Renal pelvis (tissue), 4 donors: ENCODE measurements around the gene PTPRN2. TPM values are rescaled to one million over a fixed set of nuclear protein-coding genes. Genes with fewer than 3 reads are reported as not detected.

Source experiments
- DNase-seq: peaks from one replicate; pipeline ENCODE4 v3.0.0-alpha.2; 2013
- polyA plus RNA-seq, 3 donors: library from polyadenylated mRNA; unstranded; fragments of 120-200 nt; gene quantifications; one replicate each; pipeline ENCODE4 v1.2.1, GENCODE V29; 2013; ENCODE audit not compliant: insufficient read length in 3 of 3

Gene PTPRN2
- polyA plus RNA-seq, 3 donors = 6.6 to 7.5 (median 7.4) TPM

DNA sequence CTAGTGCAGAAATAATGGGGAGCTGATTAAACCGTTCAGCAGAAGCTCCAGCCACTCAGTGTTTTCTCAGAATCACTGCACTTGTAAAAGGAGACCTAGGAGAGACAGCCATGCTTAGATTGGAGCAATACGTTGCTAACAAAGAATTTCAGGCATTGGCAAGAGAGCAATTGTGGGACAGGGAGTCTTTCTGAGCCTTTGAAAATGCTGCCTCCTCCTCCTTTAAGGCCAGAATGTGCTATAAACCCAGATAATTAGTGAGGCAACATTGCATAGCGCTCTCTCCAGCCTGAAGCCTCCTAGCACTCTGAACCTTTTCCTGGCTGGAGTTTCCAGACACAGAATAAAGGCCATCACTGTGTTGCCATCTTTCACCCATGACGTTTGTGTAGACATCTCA lies 18.5 kb upstream of the PTPRN2 start:
- no peak for DNase-seq

DNA sequence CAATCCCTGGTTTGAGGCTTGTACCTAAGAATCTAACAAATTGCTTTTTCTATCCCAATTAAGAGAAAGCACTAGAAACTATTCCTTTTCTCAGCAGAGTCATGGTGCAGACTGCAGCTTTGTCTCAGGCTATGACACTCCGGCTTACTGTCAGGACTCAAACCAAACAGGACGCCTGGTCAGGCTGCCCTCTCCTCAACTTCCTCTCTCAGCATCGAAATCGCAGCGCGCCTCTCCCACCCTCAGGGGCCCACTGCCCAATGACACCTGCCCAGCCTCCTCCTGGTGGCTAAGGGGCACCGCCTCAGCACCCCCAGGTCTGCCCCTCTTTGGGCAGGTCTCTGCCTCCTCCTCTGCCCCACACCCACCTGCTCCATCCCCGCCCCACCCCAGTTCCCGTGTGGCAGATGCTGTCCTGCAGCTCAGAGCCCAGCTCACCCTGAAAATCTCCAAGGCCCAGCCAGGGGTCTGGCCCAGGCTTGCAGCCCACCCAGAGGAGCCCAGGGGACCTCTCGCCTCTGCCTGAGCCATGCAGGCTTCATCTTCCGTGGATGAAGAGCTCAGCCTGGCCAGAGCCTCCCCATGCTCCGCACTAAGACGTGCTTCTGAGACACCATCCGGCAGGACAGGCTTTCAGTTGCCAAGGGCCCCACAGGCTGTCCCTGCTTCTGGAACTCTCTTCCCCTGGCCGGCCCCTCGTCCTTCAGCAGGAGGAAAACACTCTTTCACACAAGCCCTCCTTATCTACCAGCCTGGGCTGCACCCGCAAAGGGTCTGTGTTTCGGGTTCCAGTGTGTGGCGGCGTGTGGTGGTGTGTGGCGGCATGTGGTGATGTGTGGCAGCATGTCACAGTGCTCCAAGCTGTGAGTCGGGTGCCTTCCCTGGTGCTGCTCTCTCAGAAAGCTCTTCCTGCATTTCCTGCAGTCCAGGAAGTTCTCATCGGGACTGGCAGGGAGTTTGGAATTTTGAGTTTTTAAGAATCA lies 16.4 kb upstream of the PTPRN2 start:
- DNase-seq = no peak

DNA sequence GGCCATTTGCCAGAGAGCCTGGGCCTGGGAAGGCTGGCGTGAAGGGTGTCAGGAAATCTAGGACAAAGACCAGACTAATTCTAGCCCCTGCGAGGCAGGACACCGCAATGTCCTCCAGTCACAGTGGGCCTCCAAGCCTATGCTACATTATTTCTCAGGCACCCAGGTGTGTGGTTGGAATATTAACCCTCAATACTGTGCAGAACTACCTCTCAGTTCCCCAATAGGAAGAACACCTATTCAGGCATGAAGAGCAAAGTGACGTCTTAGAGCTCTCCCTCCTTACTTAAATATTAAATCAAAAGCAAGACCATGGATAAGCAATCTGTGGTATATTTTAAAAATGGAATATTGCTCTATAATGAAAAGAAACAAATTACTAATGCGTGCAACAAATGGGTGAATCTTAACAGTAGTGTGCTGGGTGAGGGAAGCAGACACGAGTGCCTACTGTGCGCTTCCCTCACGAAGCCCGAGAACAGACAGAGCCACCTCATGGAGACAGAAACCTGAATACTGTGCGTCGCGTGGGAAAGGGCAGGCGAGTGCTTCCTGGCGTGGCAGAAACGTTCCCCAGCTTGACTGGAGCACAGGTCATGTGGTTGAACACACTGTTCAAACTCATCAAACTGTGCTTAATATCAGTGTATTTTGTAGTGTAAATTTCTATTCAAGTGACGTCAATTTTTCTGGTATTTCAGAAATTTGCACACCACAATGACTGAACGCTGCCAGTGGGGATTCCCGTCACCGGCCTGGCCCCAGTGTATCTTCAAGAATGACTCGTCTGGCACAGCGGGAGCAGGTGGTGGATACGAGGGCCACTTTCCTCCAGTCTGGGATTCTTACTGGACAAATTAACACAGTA lies 15.5 kb upstream of the PTPRN2 start:
- no peak for DNase-seq

DNA sequence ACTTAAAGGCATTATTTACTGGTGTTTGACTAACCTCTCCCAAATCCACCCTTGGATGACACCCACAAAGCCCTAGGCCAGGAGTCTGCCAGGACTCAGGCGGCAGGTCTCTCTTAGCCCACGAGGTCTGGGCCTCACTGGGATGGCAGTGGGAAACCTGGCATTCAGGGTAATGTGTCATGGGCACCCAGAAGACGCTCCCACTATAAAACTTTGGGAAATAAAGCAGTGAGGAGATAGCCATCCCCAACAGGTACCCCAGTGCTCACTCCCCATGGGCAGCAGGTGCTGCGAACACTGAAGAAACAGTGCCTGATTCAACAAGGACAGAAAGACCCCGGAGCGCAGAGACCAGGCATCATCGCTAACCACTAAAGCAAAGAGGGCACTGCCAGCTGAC lies 14.4 kb upstream of the PTPRN2 start:
- DNase-seq = no peak

DNA sequence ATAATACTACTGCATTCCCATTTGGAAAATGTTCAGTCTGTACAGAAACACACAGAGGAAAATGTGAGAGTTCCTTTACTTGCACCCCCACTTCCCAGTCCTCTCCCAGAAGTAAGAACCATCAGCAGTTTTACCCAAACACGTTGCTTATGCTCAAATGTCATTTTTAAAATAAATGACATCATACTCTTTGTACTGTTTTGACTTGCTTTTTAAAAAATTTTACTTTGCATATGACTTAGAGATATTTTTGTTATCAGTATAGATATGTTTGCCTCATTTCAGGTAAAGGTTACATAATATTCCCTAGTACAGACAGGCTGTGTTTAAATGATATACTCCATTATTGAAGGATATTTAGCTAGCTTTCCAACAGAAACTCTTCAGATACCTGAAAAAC lies 13.5 kb upstream of the PTPRN2 start:
- DNase-seq = no peak

DNA sequence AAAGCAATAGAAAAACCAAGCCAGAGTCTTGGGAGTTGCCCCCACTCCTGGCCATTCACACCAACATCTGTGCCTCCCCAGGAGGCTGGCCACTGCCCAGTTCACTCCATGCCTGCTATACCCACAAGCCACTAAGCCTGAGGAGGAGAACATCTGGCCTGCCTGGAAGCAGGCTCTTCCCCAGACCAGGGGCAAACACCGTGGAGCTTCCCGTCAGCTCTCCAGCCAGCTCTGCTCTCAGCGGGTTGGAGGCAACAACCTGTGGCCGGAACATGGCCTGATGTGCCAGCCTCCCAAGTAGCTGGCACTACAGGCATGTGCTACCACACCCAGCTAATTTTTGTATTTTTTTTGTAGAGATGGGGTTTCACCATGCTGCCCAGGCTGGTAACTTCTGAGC lies 9.1 kb upstream of the PTPRN2 start:
- no peak for DNase-seq

DNA sequence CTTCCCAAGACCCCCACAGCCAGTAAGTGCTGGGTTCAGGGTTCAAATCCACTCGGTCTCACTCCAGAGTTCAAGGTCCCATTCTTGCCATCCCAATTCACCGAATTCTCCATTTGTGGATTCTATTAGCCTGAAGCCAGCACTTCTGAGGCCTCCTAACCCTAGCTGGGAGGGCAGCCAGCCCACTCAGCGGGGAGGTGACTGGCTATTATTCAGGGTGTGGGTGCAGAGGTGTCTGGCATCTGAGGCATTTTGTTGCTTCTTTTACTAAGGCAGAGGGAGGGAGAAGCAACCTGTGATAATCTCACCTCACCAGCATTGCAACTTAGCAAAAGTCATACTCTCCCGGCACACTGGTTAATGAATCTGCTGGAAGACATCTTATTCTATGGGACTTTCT lies 8.7 kb upstream of the PTPRN2 start:
- no peak for DNase-seq

DNA sequence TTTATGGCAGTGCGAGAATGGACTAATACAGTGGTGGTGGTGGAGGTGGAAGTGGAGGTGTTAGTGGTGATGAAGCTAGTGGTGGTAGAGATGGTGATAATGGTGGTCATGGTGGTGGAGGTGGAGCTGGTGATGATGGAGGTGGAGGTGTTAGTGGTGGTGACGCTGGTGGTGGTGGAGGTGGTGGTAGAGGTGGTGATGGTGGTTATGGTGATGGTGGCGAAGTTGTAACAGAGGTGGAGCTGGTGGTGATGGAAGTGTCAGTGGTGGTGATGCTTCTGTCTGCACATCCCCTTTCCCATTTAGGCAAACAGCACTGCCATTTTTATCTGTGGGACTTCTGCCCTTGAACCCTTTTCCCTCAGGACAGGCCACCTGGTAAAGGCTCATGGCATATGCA lies 7.4 kb upstream of the PTPRN2 start:
- DNase-seq = no peak

DNA sequence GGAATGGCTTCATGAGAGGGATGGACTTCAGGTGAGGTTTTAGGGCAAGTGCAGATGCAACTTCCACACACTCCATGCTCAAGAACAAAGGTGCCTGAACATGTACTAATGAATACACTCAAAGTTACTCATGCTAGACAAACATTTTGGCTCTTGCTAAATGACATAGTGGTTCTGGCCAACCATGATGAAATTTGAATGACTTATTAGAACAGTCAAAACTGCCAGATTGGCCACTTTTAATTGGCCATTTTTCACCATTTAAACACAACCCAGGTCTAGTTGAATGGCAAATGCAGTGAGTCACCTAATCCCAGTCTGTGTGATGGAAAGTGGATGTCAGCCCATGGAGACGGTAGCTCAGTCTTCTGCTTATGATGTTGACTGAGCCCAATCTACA lies 4.9 kb upstream of the PTPRN2 start:
- DNase-seq = no peak

DNA sequence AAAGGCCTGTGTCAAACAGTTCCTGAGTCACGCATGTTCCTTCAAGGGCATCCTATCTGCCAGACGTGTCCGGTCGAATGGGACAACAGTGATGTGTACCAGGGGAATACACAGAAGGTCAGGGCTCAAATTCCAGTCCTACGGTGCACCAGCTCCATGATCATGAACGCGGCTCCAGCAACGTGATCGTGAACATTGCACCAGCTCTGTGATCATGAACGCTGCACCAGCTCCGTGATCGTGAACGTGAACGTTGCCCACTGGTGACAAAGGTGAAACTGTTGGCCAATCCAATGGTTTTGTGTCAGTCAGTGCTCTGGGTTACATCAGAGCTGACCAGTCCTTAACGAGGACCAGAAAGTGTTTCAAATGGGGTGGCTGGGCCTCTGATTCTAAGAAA lies 4.3 kb upstream of the PTPRN2 start:
- no peak for DNase-seq

DNA sequence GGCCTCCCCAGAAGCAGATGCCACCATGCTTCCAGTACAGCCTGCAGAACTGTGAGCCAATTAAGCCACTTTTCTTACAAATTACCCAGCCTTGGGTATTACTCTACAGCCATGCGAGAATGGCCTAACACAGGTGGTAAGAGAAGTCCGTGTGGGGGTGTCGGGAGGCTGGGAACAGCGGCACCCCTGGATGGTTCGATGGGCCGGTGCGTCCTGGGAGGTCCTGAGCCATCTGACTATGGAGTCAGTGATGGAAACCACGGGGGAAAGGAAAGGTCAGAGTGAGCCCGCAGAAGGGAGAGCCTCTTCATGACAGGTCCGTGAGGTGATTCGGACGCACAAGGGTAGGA lies 2.5 kb upstream of the PTPRN2 start:
- DNase-seq = no peak

DNA sequence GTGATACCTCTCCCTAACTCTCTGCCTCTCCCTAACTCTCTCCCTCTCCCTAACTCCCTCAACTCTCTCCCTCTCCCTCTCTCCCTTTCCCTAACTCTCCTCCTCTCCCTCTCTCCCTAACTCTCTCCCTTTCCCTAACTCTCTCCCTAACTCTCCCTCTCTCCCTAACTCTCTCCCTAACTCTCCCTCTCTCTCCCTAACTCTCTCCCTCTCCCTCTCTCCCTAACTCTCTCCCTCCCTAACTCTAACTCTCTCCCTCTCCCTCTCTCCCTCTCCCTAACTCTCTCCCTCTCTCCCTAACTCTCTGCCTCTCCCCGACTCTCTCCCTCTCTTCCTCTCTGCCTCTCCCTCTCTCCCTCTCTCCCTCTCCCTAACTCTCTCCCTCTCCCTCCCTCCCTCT lies 2.0 kb upstream of the PTPRN2 start:
- no peak for DNase-seq

DNA sequence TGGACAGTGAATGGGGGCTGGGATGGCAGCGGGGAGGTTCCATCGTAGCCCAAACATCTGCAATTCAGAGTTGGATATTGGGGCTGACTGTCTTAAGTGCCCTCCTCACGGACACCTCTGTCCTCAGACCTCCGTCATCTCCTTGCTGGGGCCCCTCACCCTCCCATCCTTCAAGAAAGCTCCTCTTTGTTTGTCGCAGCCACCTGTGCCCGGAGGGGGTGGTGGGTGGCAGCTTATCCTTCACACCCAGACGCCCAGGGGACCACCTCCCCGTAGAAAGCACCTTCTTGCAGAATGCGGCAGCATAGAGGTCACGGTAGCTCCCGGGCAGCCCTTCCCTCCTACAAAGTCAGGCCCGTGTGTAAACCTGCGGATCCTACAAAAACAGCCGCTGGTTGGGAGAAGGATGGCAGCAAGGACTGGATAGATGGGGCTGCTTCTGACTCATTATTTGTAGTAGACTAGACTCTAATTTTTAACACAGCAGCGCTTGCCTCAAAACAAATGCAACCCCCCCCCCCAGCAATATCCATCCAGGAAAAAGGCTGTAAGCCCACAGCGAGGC lies 1.3 kb upstream of the PTPRN2 start:
- DNase-seq = no peak

DNA sequence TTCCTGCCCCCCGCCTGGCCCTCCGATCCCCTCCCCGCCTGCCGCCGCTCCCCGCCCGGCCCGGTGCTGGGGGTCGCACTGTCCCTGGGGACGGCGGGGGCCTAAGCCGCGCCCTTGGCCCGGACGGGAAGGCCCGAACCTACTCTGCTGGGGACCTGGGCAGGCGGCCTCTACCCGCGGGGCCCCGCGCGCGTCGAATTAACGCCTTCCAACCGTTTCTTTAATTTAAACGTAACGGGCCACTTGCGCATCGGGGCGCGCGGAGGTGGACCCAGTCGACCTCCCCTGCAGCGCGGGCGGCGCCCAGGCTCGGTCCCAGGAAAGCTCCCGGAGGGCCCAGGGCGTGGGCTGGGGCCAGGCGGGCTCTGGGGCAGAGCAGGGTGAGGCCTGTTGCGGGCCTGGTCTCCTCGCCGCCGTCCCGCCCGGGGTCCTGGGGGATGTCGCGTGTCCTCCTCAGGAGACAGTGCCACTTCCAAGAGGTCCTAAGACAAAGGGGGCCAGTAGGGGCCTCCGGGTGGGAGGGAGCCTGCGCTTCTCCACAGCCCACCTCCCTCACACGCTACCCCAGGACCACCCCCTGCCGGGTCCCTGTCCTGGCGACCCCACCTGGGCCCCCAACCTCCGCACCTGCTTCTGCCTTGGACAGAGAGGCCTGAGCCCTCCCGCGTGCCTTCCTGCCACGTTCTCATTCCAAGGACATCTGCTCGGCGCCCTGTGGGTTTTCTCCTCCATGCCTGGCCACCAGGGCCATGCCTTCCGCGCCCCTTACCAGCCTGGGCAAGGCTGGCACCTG lies 658 bp upstream of the PTPRN2 start:
- no peak for DNase-seq

DNA sequence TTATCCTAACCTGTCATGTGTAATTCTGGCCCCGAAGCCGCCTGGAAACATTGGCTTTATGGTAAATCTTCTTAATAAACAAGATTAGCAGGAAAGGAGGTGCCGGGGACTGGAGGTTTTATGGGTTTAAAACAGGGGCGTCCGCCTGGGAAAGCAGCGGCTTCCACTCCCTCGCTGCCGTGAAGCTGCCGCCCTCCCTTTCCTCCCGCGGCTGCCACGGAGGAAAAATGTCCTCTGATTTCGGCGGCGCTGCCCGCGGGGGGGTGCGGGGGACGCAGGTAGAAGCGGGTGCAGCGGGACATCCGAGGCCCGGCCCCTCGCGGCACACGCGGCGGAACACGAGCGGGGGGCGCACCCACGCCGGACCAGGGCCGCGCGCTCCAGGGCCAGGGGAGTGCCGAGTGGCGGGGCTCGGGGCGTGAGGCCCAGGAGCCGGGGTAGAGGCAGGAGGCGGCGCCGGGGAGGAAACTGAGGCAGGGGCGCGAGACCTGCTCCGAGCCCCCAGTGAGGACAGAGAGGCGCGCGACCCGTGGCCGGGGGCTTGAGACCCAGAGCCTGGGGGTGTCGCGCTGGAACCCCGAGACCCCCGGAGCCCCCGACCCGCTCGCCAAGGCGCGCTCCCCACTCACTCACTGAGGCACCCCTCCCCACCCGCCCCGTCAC lies 993 bp downstream of the PTPRN2 start:
- no peak for DNase-seq

DNA sequence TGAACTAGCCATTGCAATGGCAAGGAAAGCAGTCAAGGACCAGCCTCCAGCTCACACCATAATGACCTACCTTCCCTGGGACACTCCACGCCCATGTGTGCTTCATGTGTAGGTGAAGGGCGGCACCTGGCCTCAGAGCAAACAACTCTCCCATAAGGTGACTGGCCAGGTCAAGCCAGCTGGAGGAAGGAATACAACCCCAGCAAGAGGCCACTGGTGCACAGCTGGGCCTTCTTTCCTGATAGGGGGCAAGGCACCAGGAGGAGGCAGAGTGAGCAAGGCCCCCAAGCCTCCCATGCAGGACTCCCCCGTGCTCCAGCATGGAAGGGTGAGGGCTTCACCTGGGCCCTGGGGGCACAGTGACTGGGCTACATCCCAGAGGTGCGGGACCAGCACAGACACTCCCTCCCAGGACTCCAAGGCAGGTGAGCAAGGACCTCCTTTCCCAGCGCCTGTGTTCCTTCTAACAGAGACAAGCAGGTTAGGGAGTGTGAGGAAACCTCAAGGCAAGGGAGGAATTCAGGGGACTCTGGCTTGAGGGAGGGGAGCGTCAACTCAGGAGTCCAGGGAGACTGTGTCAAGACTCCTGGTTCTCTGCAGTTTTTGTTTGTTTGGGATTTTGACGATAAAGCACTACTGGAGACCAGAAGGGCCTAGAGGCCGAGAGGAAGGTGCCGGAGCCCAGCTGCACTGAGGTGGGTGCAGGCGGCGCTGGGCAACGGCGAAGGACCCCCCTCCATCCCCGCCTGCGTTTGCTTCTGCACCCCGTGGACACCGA lies 1.7 kb downstream of the PTPRN2 start:
- DNase-seq = no peak

DNA sequence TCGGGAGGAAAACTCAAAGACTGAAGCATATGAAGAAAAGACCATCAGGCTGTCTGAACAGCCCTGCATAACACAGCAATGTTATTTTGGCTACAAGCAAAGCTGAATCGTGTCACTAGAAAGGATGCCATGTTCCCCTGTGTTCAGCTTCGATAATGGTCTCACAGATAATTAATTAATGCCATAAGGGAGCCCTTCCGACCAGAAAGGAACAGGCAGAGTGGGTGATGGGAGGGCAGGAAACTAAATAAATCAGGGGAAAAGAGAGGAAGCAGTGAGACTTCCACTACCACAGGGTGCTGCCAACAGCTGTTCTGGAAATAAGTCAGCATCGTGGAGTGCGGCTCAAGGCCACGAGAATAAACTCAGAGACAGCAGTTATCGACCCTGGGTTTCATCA lies 3.2 kb downstream of the PTPRN2 start:
- no peak for DNase-seq

DNA sequence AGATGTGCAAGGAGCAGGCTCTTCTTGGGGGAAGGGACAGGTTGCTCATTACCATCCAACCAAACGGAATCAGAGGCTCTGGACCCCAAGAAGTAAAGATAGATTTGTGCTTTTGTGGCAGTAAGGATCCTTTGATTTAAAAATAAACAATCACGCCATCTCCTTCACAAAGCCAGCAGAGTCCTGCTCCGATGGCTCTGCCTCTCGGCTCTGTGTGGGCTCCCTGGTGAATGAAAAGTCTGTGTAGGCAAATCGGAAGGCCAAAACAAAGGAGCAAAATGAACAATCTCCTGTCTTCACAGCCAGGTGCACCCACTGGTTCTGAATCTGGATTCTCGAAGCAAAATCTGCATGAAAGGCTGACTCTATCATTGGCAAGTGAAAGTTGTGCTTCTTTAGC lies 3.8 kb downstream of the PTPRN2 start:
- DNase-seq = no peak

DNA sequence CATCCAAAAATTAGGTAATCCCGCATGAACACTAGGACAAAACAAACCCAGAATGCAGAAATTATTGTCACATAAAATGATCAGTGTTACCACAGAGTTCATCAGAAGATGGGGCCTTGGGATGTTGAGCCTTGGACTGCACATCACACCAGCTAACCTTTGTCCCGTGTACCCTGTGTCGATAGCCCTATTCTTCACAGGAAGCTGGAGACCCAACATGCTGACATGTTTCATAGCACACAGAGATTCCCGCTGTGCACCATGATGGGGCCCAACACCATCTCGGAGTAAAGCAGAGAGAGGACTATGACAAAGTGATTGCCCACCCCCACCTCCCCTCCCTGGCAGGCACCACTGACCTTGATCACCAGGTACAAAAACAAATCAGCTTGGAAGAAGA lies 4.5 kb downstream of the PTPRN2 start:
- DNase-seq = no peak

DNA sequence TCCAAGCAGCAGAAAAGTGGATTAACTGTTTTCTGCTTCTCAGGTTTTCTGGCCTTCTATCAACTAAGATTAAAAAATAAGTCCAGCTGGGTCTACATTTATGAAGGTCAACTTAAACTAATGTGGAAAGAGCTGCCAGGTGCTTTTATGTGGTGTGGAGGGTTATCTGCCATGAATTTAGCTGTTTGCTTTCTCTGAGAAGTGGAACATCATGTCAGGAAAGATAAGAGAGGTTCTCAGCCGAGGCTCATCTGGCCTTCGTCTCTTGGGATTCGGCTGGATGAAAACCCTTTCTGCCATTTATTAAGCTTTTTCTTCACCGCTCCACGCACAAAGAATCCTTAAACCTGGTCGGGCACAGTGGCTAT lies 5.5 kb downstream of the PTPRN2 start:
- DNase-seq = no peak
